HG03575 (cell line): ENCODE measurements around the gene CDKL1.
A peak's percentile ranks its signal among the peaks of the same experiment; 100 is the strongest.
"Not testable (repeated sequence)": the region's sequence is repeated elsewhere in the genome, so short reads cannot be mapped to it uniquely, and the experiment has no call there.

Source experiments
- ATAC-seq: cut with Tn5 transposase; IDR thresholded peaks from one replicate; pipeline ENCODE4 v1.9.1; 2021; ENCODE audit not compliant: unreplicated experiment, insufficient number of reproducible peaks, low FRiP score; ENCODE audit errors: extremely low read depth

CDKL1 gene

GRCh38 chr14:50361473-50362403 lies 34.9 kb downstream of the CDKL1 start:
- not testable (repeated sequence) for ATAC-seq

DNA sequence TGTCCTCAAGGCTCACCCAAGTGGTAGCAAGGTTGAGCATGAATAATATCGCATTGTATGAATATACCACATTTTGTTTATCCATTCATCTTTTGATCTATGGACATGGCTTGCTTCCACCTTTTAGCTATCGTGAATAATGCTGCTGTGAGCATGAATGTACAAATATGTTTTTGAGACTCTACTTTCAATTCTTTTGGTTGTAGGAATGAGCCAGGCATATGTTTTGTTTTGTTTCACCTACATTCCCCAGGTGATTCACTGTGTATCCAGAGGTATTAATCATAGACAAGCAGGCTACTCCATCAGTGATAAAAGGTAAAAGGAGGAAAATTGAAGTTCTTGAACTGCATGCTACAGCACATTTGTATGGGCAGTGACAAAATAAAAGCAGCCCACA lies 35.8 kb downstream of the CDKL1 start:
- ATAC-seq = no peak

- no peak for ATAC-seq
These were observed 36.6 kb downstream of the CDKL1 start for GRCh38 chr14:50360093-50360492.

DNA sequence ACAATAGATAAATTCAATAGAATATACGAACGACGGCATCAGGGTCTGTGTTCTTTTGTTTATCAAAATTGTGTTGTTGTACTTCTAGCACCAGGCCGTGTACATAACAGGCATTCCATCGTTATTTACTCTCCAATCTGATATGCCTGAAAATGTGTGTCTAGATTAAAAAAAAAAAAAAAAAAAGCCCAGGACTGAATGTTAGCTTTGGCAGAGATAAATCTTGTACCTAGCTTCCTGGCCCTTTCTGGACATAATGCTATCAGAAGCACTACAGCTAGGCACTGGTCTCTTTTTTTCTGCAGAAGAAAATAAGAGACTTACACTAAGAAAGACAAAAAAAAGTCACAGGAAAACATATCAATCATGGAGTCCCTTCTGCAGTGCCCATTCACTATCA lies 37.0 kb downstream of the CDKL1 start:
- no peak for ATAC-seq

DNA sequence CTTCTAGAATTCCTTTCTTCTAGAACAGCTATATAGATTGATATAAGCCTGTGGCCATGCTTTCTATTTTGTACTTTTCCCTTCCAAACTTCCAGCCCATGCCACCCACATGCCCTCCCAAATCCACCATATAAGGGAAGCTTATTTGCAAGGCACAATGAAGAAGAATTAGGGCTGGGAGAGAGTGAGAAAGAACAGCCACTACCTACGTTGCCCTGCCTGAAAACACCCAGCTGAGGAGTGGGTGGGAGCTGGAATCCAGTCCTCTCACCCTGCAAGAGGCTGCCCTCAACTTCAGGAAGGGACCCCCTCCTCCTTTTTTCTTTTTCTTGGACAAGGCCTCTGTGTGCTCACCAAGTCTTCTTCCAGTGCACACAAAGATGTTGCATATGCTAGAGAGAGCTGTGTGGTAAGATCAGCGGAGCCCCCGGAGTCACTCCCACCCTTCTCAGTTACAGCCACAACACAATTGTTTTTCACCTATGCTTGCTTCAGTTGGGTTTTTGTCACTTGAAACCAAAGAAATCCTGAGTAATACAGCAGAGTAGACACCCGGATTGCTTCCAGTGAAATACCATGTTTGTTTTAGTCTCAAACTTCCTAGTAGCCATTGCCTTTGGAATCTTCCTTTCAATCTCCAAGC lies 38.8 kb downstream of the CDKL1 start:
- ATAC-seq = no peak

GRCh38 chr14:50357124-50357523 lies 39.6 kb downstream of the CDKL1 start:
- no peak for ATAC-seq

GRCh38 chr14:50356283-50356682 lies 40.4 kb downstream of the CDKL1 start:
- ATAC-seq = not testable (repeated sequence)

- no peak for ATAC-seq
These were observed 41.0 kb downstream of the CDKL1 start for GRCh38 chr14:50355692-50356091.

GRCh38 chr14:50354527-50354926 lies 42.2 kb downstream of the CDKL1 start:
- ATAC-seq = no peak

DNA sequence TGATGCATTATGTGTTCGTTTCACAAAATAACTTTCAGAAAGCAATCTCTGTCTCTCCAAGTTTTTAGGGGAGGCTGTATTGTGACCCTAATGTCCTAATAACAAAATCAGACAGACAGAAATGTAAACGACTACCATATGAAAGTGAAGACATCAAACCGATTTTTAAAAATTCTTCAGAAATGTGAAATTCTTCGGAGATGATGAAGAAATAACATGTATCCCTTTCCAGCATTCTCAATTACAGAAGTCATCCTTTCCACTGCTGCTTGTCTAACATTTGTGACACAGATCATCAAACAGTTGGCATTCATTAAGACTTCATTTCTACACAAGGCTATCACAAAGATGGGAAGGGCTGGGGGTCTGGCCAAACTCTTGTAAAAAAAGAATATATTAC lies 43.6 kb downstream of the CDKL1 start:
- ATAC-seq = no peak

GRCh38 chr14:50352584-50352983 lies 44.1 kb downstream of the CDKL1 start:
- no peak for ATAC-seq

GRCh38 chr14:50350975-50351374 lies 45.7 kb downstream of the CDKL1 start:
- no peak for ATAC-seq

DNA sequence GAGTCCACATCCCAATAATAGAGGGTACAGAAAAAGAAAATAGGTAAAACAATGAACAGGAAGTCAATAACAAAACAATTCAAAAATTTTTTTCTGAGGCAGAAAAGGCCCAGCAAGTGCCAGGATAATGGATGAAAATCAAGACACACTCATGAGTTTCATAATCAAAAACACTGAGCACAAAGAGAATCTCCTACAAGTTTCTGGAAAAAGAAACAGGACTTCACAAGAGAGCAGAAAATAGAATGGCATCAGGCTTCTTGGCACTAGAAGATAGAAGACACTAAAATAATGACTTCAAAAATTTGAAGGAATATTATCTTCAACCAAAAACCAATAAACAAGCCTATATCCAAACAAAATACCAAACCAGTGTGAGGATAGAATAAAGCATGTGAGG lies 47.7 kb downstream of the CDKL1 start:
- no peak for ATAC-seq

GRCh38 chr14:50347521-50347920 lies 49.2 kb downstream of the CDKL1 start:
- ATAC-seq = no peak

GRCh38 chr14:50345846-50346422 lies 50.7 kb downstream of the CDKL1 start:
- ATAC-seq = no peak

GRCh38 chr14:50344876-50345563 lies 51.7 kb downstream of the CDKL1 start:
- ATAC-seq = no peak

- ATAC-seq = peak; percentile 77
These were observed 52.4 kb downstream of the CDKL1 start for GRCh38 chr14:50344116-50344775.

GRCh38 chr14:50343434-50343833 lies 53.2 kb downstream of the CDKL1 start:
- no peak for ATAC-seq
